Body of pancreas (tissue), 4 donors: ENCODE measurements around the gene FRAS1. TPM values are rescaled to one million over a fixed set of nuclear protein-coding genes. Genes with fewer than 3 reads are reported as not detected.
"Not testable (repeated sequence)": the region's sequence is repeated elsewhere in the genome, so short reads cannot be mapped to it uniquely, and the experiment has no call there.

Experiments used
- ATAC-seq: fragments of 150-250 bp; one replicate; pipeline ENCODE4 v1.9.1; 2016
- DNase-seq, 4 donors: peaks; one replicate each; pipeline ENCODE4 v3.0.0-alpha.2; 2019
- H3K27ac ChIP-seq, 4 donors: fragments of 200-600 bp; sonication (generic); 1 replicate in 3 of 4; 2 replicates in 1 of 4; pipeline versions ENCODE4 v1.5.1 to v1.6.1; 2016 to 2019; ENCODE audit warnings: mild to moderate bottlenecking in 1 of 4, mixed read lengths in 1 of 4, moderate library complexity in 1 of 4
- H3K27me3 ChIP-seq, 2 donors: fragments of 200-600 bp; sonication (generic); one replicate each; pipeline ENCODE4 v1.6.0; 2016; ENCODE audit warnings: mild to moderate bottlenecking in 1 of 2
- H3K36me3 ChIP-seq, 2 donors: fragments of 200-600 bp; sonication (generic); replicated peaks in 1 of 2; 2 replicates each; pipeline ENCODE4 v1.5.1; 2016; ENCODE audit warnings: low read depth in 2 of 2; ENCODE audit not compliant: insufficient read depth in 1 of 2
- H3K4me1 ChIP-seq: fragments of 200-600 bp; sonication (generic); one replicate; pipeline ENCODE4 v1.6.0; 2016
- H3K4me3 ChIP-seq, 2 donors: fragments of 200-600 bp; sonication (generic); 1 replicate in 1 of 2; 2 replicates in 1 of 2; pipeline ENCODE4 v1.5.1; 2016 to 2019
- H3K9me3 ChIP-seq, 3 donors: fragments of 200-600 bp; sonication (generic); 1 replicate in 2 of 3; 2 replicates in 1 of 3; pipeline ENCODE4 v1.5.1; 2016
- CTCF ChIP-seq, 7 experiments: fragments of 450-650 bp in 4 of 7; fragments of 200-600 bp in 3 of 7; sonication (generic) in 3 of 7; IDR thresholded peaks; one replicate each; pipeline ENCODE4 v1.5.1; 2016 to 2019; ENCODE audit warnings: antibody characterized with exemption in 7 of 7
- POLR2A ChIP-seq, 3 donors: fragments of 450-650 bp; IDR thresholded peaks; one replicate each; pipeline ENCODE4 v1.6.1; 2016; ENCODE audit warnings: antibody characterized with exemption in 3 of 3, mild to moderate bottlenecking in 2 of 3
- WGBS, 2 donors: methylation state at CpG; one replicate each; pipeline ENCODE4 v1.1.5; 2017; 5-methylcytosine and 5-hydroxymethylcytosine counted together
- intact Hi-C: fragments of 100-400 bp; cut with DNase I; formaldehyde crosslinking; loops from one replicate; pipeline ENCODE4 v1.15.1; 2023
- total RNA-seq, 2 donors: library from RNA; depleted of rRNA; stranded (reverse); fragments of >200 nt; gene quantifications; one replicate each; pipeline ENCODE4 v1.1.0, GENCODE V29; 2016

The FRAS1 gene
- total RNA-seq, 2 donors from 2014 or later: 22.6 to 24.4 TPM

- no peaks in the 10 kb centered on the region for H3K36me3 ChIP-seq
- peaks cover 5% of the 10 kb centered on the region for H3K4me1 ChIP-seq
- 31 to 38% methylated on average over 4 of the region's 4 CpGs for WGBS, 2 donors
- no peak overlapping the region for H3K4me3 ChIP-seq
- intact Hi-C loops: no loop called here
- peak overlapping the region in 3 of 4 donors; percentile 4 to 31 (median 30) for H3K27ac ChIP-seq
- ATAC-seq: peak; percentile 84
- no peak for TF ChIP-seq CTCF (IDR thresholded peaks at IDR 0.05)
- TF ChIP-seq POLR2A (IDR thresholded peaks at IDR 0.05): no peak
- H3K9me3 ChIP-seq: no peaks in the 10 kb centered on the region
- no peaks in the 10 kb centered on the region for H3K27me3 ChIP-seq
- no peak for DNase-seq
These were observed 439.0 kb downstream of the FRAS1 start for GRCh38 chr4:78496021-78496643.

- ATAC-seq, H3K36me3 ChIP-seq, DNase-seq, H3K4me1 ChIP-seq, H3K27me3 ChIP-seq, intact Hi-C loops, H3K27ac ChIP-seq, H3K9me3 ChIP-seq, H3K4me3 ChIP-seq: not testable (repeated sequence)
- WGBS, 2 donors: 59 to 61% methylated on average over 7 to 10 of the region's 10 CpGs
These were observed 449.1 kb downstream of the FRAS1 start for GRCh38 chr4:78506260-78506659.

- TF ChIP-seq POLR2A (IDR thresholded peaks at IDR 0.05) (no peak), CTCF (IDR thresholded peaks at IDR 0.05) (no peak)
- H3K4me1 ChIP-seq: peaks cover 6% of the 10 kb centered on the region
- H3K27me3 ChIP-seq: no peaks in the 10 kb centered on the region
- DNase-seq (no peak), ATAC-seq (no peak)
- H3K27ac ChIP-seq: no peak overlapping the region
- no peak overlapping the region for H3K4me3 ChIP-seq
- no peaks in the 10 kb centered on the region for H3K9me3 ChIP-seq
- intact Hi-C loops: no loop called here
- H3K36me3 ChIP-seq: no peaks in the 10 kb centered on the region
- 28 to 38% methylated on average over 2 of the region's 2 CpGs for WGBS, 2 donors
These were observed 451.9 kb downstream of the FRAS1 start for GRCh38 chr4:78509043-78509442.

- H3K27me3 ChIP-seq: no peaks in the 10 kb centered on the region
- H3K4me3 ChIP-seq: no peak overlapping the region
These were observed 453.0 kb downstream of the FRAS1 start for GRCh38 chr4:78510108-78510507.

GRCh38 chr4:78510681-78511080 is 453.6 kb downstream of the FRAS1 start:
- no peak overlapping the region for H3K27ac ChIP-seq
- no peaks in the 10 kb centered on the region for H3K36me3 ChIP-seq
- H3K27me3 ChIP-seq: no peaks in the 10 kb centered on the region
- no peak overlapping the region for H3K4me3 ChIP-seq
- intact Hi-C loops: loop anchor here (10.0 kb wide), 1 partner anchor 546 kb away; no protein-coding TSS in a partner anchor
- ATAC-seq (no peak), DNase-seq (no peak)
- WGBS, 2 donors: 0 to 33% methylated on average over 1 of the region's 1 CpG
- H3K9me3 ChIP-seq: no peaks in the 10 kb centered on the region
- TF ChIP-seq POLR2A (IDR thresholded peaks at IDR 0.05) (no peak), CTCF (IDR thresholded peaks at IDR 0.05) (no peak)
- H3K4me1 ChIP-seq: peaks cover 6% of the 10 kb centered on the region

More at GRCh38 chr4:78510108-78510507, 453.0 kb downstream of the FRAS1 start:
- DNase-seq: no peak
- Histone ChIP-seq H3K27ac (no peak overlapping the region), H3K9me3 (no peaks in the 10 kb centered on the region), H3K36me3 (no peaks in the 10 kb centered on the region), H3K4me1 (peaks cover 6% of the 10 kb centered on the region)
- 0 to 64% methylated on average over 1 of the region's 1 CpG for WGBS, 2 donors
- intact Hi-C loops: loop anchor here (10.0 kb wide), 1 partner anchor 545 kb away; no protein-coding TSS in a partner anchor
- ATAC-seq: no peak
- TF ChIP-seq POLR2A (IDR thresholded peaks at IDR 0.05) (no peak), CTCF (IDR thresholded peaks at IDR 0.05) (no peak)
